CD4-positive, alpha-beta T cell treated with Interleukin-17A for 1 hour (primary cell): ENCODE data around the gene KIF21B.
"Not testable (repeated sequence)": the region's sequence is repeated elsewhere in the genome, so short reads cannot be mapped to it uniquely, and the experiment has no call there.

ENCODE experiments used
- DNase-seq: peaks from one replicate; pipeline ENCODE4 v3.0.0-alpha.2; 2020

KIF21B gene

DNA sequence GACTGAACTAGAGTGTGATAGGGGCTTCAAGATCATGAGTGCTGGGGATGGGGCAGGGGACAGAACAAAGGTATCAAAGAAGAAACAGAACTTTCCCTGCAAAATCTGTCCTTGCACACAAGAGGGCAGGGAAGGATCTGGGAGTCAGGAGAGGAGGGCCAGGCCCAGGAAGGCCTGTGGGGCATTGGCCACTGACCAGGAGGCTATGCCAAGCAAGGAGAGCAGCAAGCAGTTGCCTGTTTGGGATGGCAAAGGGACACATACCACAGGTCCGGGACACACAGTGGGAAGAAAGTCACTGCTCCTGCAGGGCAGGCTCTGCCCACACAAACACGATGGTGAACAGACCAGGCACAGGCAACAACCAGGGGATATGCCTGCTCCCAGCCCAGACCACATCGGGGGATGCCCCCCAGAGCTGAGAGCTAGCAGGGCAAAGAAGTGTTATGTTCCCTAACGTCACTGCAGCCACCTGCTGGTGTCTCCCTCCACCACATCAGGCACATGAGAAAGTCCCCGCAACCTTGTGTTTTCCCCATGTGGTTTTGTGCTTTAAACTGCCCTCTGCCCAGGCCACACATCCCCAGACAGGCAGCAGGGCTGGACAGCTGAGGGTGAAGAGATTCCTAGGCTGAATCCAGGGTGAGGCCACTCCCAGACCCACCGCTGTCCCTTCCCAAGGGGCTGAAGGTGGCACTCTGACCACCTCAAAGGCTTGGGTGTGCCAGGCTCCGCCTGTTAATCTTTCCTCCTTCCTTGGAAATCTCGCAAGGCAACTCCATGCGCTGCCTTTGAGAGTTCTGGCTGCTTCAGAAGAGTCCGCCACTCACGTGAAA is 53.6 kb downstream of the KIF21B start:
- DNase-seq, result peak; percentile 13

DNA sequence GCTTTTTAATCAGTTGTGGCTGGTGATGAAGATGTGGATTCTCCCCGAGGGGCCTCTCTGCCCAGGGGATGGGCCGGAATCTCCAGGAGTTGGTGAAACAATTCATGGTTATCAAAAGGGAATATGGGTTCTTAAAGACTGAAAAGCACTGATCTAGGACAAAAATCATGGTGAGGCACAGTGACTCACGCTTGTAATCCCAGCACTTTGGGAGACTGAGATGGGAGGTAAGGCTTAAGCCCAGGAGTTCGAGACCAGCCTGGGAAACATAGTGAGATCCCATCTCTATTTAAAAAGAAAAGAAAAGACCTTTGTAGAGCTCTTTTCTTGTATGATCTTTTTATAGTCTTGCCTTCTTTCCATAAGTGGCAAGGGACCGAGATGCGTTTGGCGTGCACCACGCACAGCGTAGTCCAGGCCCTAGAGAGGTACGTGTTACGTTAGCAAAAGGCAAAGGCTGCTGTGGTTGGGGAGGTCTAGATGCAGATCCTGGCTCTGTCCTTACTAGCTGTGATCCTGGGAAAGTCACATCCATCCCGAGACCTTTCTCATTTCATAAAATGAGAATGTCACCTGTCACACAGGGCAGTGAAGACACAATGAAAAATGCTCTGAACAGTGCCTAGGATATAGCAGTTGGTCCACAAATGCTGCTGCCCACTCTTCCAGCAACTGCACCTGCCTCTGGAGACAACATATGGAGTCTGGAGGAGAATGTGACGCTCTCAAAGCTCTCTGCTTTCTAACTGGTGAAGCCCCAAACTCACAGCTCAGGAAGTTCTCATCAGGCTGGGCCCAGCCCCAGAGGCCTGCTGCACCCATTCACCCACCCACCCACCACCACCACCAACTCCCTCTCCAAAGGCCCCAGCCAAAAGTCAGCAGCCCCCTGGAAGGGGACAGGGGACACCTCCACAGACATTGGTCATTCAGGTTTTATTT is 54.8 kb downstream of the KIF21B start:
- DNase-seq, result no peak

DNA sequence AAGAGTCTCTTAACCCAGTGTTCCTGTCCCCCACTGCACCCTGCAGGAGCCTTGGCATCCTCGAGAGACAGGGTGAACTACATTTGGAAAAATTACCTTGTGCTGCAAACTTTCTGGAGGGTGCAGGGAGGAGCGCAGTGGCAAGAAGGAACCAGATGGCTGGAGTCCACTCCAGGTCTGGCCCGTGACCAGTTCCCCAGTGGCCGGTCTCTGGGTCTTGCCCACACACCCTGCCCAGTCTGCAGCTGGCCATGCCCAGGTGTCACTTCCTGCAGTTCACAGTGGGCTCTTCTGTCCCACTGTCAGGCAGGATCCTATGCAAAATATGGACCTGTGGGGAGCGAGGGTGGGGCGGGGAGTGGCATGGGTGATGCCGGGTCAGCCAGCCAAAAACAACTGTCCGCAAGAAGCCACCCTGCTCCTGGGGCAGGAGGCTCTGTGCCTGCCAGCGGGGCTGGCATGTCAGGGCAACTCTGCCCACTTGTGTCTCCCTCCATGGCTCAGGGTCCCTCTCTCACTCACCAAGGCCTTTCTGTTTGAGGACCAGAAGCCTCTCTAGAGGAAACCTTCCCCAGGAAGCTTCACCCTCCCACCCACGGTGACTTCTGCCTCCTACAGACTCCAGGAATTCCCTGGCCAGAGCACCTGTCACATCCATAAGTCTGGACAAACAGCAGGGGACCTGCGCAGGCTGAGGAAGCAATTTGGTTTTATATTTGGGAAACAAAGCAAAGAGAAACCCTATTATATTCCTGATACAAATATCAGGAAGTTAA is 55.6 kb downstream of the KIF21B start:
- DNase-seq, result no peak

DNA sequence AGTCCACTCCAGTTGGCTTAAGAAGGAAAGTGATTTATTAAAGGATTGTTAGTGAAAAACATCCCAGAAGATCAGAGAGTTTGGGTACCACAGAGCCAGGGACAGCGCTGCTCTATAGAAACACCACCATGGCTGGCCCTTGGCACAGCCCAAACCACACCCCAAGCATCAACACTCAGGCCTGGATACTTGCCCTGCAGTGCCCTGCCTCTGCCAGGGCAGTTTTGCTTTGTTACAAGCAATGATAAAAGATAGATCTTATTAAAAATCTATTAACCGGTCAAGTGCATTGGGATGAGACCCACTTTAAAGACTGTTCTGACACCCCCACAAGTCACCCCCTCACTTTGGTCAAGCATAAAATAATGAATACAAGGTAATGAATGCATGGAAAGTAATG is 56.6 kb downstream of the KIF21B start:
- DNase-seq, result no peak

DNA sequence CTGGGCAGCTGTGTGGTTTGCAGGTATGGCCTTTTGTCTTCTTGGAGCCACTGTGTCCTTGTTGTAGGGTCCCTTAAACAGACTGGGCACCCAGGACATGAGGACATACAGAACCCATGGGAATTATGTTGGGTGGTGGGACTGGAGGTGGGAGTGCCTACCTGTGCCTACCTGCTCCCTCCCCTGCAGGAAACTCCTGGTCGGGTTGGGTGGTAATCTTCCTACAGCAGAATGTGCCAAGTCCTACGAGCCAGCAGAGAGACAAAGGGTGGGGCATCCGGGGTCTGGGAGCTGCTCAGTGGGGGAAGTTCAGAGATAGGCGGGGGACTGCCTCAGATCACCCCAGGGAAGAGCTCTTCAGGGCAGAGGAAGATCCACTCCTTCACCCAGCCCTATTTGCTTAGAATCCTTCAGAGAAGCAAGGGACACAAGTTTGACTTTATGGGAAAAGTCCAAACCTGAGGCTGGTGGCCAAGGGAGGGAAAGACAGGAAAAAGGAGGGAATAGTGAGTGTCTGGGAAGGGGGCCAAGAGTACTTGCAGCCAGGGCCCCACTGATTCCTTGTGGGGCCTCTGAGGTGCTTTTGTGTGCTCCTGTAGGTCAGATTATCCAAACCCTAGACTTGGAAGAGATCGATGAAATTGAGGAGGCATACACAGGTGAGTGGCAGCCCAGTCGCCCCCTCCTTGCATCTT is 58.3 kb downstream of the KIF21B start:
- no peak for DNase-seq

DNA sequence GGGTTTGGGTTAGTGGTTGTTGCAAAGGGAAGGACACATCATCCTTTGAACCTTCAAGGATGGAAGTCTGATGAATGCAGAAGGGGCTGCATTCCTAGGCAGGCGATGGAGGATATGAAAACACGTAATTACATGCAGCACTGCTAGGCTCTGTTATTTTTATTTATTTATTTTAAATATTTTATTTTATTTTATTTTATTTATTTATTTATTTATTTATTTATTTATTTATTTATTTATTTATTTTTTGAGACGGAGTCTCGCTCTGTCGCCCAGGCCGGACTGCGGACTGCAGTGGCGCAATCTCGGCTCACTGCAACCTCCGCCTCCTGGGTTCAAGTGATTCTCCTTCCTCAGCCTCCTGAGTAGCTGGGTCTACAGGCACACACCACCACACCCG is 59.6 kb downstream of the KIF21B start:
- not testable (repeated sequence) for DNase-seq

DNA sequence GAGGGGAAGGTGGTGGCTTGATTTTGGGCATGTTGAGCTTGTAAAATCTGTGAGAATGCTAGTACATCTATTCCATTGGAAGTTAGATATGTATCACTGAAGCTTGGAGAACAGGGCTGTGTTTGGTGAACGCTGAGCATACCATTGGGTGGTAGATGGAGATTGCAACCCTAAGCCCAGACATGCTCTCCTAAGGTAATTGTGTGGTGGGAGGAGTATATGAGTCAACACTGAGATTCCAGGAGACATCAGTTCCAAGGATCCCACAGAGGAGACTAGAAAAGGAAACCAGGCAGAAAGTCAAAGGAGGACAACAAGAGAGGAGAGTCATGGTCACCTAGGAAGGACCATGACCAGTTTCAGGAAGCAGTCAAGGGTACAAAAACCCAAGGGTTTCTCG is 60.4 kb downstream of the KIF21B start:
- DNase-seq, result no peak

DNA sequence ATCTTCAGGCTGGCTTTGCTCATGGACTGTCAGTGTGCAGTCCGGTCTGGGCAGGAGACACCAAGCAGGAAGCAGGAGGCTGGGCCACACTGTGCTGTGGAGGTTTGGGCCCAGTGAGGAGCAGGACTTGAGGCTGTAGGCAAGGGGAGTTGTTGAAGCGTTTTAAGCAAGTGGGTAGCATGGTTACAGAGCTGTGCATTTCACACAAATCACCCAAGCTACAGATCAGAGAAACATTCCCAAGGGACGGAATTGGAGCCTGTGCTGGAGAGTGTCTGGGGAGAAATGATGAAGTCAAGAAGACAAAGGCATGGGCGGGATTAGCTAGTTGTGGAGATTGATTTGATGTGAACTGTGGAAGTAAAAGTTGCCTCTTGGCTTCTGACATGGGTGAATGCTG is 60.9 kb downstream of the KIF21B start:
- DNase-seq, result no peak

DNA sequence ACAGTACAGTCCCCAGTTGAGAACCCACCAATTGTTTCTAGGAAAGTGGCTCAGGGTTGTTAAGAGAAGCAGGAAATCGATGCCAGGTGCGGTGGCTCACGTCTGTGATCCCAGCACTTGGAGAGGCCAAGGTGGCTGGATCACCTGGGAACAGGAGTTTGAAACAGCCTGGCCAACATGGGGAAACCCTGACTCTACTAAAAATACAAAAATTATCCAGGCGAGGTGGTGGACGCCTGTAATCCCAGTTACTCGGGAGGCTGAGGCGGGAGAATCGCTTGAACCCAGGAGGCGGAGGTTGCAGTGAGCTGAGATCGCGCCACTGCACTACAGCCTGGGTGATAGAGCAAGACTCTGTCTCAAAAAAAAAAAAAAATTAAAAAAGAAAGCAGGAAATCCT is 61.4 kb downstream of the KIF21B start:
- DNase-seq, result not testable (repeated sequence)

DNA sequence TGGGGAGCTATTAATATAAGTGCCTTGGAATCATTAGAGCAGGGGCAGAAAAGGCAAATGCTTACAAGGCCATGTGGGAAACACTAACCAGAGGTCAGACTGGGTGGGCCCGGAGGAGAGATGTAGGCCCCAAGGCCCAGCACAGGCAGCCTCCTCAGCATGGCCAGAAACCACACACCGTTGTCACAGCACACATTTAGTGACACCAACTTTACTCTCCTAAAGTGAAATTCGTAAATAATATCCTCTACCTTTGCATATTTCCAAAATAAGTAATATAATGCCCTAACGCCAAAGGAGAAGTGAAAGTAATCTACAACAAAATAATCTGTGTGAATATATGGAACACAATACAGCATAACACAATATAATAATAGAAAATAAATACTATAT is 62.6 kb downstream of the KIF21B start:
- DNase-seq, result no peak

DNA sequence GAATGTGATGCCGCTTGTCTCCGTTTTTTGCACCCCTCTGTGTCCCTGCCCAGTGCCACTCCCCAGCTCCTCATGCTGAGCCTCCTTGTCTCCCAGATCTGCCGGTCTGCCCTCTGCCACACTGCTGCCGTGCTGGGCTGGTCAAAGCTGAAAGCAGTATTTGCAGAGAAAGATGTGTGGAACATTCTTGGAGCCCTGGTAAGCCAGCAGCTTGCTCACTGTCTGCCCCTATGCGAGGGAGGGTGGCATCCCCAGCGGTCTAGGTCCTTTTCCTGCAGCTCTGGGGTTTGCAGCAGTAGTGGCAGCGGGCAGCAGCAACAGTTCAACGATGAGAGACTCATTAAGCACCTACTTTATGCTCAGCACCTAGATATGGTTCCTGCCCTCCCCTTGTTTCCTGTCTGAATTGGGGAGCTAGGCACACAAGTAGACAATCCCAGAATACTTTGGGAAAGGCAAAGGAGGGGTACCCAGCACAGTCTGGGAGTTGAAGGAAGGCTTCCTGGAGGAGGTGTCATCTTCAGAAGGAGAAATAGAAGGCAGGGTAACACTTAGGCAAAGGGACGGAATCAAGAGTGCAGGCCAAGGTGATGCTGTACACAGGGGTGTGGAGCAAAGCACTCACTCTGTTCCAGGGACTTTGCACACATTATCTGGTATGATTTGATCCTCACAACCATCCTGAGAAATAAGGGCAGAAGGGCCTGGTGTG is 63.1 kb downstream of the KIF21B start:
- no peak for DNase-seq

DNA sequence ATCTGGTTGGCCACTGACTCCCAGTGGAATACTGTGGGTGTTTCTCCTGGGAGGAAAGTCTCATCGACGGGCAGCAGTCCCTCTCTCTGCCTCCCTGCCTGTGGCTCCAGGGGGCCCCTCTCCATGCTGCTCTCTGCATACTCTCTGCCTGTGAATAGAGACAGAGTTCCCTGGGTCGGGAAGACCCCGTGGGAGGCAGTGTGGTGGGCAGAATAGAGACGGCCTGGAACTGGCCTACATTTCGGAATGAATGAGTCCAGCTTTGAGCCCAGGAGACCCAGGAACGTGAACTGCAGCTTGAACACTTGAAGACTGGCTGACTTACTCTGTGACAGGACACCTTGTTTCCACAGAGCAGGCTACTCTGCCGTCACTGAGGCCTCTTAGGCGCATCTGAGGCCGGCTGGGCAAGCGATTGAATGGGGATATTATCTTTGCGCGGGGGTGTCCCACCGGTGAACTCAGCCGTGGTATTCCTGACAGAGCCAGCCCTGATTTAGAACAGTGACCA is 64.0 kb downstream of the KIF21B start:
- no peak for DNase-seq

DNA sequence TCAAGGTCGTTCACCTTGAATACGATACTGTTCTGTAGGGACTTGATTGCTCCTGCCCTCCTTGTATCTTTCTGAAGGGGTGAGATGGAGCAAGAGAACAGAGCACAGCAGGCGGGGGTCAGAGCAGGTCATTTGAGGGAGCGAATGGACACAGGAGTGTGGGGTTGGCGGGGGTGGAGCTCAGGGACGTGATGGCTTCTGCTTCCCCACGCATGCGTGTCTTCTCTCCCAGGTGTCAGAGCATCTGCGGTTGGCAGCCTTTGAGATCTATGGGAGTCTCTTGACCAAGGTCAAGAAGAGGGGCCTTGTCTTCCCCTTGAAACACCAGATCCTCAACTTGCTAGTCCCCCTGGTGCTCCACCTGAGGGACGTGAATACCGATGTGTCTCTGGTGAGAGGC is 64.9 kb downstream of the KIF21B start:
- no peak for DNase-seq

DNA sequence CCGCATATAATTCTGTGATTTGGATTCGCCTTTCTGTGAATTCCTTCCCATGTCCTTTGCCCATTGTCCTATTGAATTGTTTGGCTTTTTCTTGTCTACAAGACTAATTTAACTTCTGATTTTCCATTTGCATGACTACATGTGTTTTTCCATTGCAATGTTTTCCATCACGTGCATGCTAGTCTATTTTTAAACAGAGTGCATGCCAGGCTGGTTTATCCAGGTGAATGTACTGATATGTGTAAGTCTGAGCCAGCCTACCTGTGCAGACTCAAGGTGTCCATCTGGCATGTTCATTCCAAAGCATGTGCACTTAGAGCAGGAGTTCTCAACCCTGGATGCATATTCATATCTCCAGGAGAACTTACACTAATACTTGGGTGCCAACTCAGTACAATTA is 69.1 kb downstream of the KIF21B start:
- DNase-seq, result no peak

DNA sequence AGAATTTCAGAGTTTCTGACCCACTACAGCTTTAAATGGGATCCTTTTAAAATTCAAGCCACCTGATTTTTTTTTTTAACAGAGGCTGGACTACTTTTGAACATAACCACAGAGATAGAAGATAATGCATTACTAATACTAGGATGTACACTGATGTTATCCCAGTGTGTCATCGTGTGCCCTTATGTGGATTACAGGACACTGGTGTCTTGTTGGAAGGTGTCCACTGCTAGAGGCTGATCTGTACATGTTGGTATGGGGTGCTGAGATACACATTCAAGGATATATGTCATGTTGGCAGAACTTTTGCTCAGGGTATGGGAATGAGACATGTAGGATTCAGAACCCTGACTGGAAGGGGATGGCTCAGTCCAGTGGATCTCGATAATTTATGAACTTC is 72.5 kb downstream of the KIF21B start:
- no peak for DNase-seq

DNA sequence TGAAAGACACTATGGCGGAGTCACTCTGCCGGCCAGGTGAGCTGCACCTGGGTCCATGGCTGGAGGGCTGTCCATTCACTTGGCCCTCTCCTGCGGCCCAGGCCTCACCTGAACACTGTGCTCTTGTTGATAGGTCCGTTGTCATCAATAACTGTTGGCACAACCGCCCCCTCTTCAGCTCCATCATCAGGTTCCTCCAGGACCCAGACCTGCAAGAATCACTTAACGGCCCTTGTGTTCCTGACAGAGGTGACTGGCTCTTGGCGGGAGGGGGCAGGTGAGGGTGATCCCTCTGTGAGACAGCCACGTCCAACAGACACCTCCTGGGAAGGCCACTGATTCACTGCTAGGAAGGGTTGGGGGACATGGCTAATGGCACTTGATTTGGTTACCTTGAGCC is 73.9 kb downstream of the KIF21B start:
- no peak for DNase-seq

DNA sequence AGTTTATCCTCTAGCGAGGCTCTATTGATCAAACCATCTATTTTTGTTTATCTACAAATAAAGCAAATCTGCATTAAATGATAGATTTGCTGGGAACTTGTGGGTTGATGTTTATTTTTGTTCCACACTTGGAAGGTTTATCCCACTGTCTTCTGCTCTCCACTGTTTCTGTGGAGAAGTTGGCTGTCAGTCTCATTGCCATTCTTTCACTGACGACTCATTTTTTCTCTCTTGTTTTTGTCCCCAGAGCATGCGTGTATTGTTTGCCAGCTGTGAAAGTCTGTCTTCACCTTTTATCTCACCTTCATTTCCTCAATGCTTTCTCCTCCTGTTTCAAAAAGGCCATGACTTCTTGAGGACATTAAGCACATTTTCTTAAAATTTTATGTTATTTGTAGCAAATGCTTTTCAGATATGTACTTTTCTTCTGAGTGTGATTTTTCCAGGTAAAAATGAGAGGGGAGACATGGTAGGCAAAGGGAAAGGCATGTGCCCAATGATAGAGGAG is 76.4 kb downstream of the KIF21B start:
- DNase-seq, result no peak

DNA sequence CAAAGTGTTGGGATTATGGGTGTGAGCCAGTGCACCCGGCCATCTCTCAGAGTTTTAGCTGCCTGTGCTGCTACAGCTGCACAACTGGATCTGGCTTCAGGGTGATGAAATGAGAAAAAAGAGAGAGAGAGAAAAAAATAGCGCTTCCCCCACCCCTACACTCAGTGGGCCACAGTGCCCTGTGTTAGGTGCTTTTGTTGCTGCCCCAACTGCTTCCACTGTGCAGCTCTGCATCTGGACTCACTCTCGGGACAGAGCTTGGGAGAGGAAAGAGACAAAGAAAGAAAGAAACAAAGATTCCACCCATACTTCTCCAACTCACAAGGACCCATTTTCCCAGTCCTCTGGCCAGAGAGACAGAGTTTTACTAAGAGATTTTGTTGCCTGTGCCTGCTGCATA is 78.4 kb downstream of the KIF21B start:
- DNase-seq, result no peak

DNA sequence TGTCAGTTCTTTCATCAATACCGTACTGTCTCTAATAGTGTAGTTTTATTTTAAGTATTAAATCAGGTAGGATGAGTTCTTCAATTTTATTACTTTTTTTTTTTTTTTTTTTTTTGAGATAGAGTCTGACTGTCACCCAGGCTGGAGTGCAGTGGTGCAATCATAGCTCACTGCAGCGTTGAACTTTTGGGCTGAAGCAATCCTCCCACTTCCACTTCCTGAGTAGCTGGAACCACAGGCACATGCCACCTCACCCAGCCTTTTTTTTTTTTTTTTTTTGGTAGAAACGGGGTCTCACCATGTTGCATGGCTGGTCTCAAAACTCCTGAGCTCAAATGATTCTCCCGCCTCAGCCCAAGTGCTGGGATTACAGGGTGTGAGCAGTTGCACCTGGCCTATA is 84.6 kb downstream of the KIF21B start:
- peak; percentile 34 for DNase-seq

DNA sequence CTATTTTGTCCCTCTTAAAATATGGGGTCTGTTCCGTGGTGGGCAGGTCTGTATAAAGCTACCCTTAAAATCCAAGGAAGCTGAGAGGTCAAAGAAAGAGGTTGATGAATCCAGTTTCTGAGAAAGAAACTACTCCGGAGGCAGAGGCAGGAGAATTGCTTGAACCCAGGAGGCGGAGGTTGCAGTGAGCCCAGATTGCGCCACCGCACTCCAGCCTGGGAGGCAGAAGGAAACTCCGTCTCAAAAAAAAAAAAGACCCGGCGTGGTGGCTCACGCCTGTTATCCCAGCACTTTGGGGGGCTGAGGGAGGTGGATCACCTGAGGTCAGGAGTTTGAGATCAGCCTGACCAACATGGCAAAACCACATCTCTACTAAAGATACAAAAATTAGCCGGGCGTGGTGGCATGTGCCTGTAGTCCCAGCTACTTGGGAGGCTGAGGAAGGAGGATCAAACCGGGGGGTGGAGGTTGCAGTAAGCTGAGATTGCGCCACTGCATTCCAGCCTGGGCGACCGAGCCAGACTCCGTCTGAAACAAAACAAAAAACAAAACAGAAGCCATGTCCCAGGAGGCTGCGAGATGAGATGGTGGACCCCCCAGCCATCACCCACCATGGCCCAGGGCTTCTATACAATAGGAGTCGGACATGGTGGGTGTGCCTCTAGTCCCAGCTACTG is 88.1 kb downstream of the KIF21B start:
- not testable (repeated sequence) for DNase-seq
